Subcutaneous abdominal adipose tissue (tissue), 5 donors: ENCODE data around the gene ITGA11.
"Not testable (repeated sequence)": the region's sequence is repeated elsewhere in the genome, so short reads cannot be mapped to it uniquely, and the experiment has no call there.

Experiments
- H3K27ac ChIP-seq: one replicate; pipeline ENCODE4 v1.7.0; 2013; ENCODE audit warnings: low read depth, mild to moderate bottlenecking, inconsistent platforms, low read length, moderate library complexity
- H3K27me3 ChIP-seq, 5 donors: one replicate each; pipeline ENCODE4 v1.7.0; 2013; ENCODE audit warnings: low read length in 5 of 5, inconsistent platforms in 1 of 5; ENCODE audit not compliant: control insufficient read depth in 5 of 5, insufficient read depth in 4 of 5
- H3K36me3 ChIP-seq, 5 donors: one replicate each; pipeline ENCODE4 v1.7.0; 2013; ENCODE audit warnings: low read length in 5 of 5; ENCODE audit not compliant: control insufficient read depth in 5 of 5, insufficient read depth in 5 of 5
- H3K4me1 ChIP-seq, 5 donors: one replicate each; pipeline ENCODE4 v1.7.0; 2013; ENCODE audit warnings: low read length in 5 of 5, mild to moderate bottlenecking in 3 of 5, moderate library complexity in 1 of 5; ENCODE audit not compliant: control insufficient read depth in 5 of 5, insufficient read depth in 5 of 5
- H3K4me3 ChIP-seq, 5 donors: one replicate each; pipeline ENCODE4 v1.7.0; 2013; ENCODE audit warnings: low read length in 5 of 5, low read depth in 1 of 5
- H3K9ac ChIP-seq, 5 donors: one replicate each; pipeline ENCODE4 v1.7.0; 2013; ENCODE audit warnings: low read length in 5 of 5, mild to moderate bottlenecking in 4 of 5, moderate library complexity in 3 of 5
- H3K9me3 ChIP-seq, 5 donors: one replicate each; pipeline ENCODE4 v1.7.0; 2013; ENCODE audit warnings: low read length in 5 of 5; ENCODE audit not compliant: control insufficient read depth in 5 of 5
- donor health status: healthy.
- donor health status: healthy.
- donor health status: healthy.
- donor health status: healthy.
- donor health status: healthy.

ITGA11 gene

DNA sequence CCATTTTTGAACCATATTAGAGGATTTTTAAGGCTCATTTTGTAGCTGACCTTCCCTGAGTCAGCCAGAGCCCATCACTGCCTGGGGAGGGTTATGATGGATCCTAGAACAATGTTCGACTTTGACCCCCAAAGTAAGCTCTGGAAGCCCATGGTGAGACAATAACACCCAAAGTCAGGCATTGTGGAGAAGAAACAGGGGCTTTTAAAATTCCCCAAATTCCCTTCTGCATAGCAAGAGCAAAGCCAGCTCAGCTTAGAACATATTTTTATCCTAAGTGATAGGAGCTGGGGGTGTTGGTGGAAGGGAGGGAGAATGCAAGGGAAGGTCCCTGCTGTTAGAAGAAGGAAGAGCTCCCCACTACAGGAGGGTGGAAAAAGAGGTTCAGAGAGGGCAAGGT is 4.0 kb downstream of the ITGA11 start:
- Histone ChIP-seq H3K36me3 (no peaks in the 10 kb centered on the region), H3K9me3 (no peaks in the 10 kb centered on the region), H3K27ac (no peak overlapping the region), H3K4me3 (no peak overlapping the region), H3K9ac (no peak overlapping the region), H3K27me3 (peaks cover 0 to 23% (median 9%) of the 10 kb centered on the region in 5 donors), H3K4me1 (peaks cover 0 to 21% (median 19%) of the 10 kb centered on the region in 5 donors)

DNA sequence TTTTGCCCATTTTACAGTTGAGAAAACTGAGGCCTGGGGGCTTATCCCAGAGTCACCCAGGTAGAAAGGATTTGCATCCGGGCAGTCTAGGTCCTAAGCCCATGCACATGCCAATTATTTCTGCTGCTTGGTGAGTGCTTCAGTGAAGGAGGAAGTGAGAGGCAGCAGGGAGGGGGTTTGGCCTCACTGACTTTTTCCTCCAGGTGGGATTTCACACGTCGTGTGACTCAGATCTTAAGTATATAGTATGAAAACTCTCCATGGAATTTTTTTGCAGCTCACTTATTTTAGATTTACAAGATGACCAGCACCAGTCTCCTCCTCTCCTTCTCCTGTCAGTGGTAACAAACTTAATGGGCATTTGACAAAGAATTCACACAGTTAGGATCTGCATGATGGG is 4.6 kb downstream of the ITGA11 start:
- Histone ChIP-seq H3K36me3 (no peaks in the 10 kb centered on the region), H3K9ac (no peak overlapping the region), H3K9me3 (no peaks in the 10 kb centered on the region), H3K4me1 (peaks cover 0 to 20% (median 19%) of the 10 kb centered on the region in 5 donors), H3K27me3 (peaks cover 0 to 17% (median 5%) of the 10 kb centered on the region in 5 donors), H3K4me3 (no peak overlapping the region), H3K27ac (no peak overlapping the region)

DNA sequence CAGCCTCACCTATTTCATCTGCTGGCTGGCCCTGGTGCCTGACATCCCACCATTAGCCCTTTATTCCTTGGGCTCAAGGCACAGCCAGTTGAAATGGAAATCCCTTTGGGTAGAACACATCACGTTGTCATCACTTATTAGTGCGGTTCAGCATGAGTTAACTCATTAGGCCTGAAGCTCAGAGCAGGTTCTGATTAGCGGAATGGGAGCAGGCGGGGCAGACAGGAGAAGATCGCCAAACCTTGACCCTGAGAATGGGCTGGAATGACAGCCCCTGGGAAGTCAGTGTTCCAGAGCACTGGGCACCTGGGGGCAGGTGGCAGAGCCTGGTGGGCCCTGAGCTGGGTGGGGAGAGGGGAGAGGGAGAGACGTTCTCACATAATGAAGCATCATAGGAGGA is 5.8 kb downstream of the ITGA11 start:
- H3K9me3 ChIP-seq, result no peaks in the 10 kb centered on the region
- no peak overlapping the region for H3K9ac ChIP-seq
- H3K4me3 ChIP-seq, result no peak overlapping the region
- H3K27ac ChIP-seq, result no peak overlapping the region
- H3K36me3 ChIP-seq, result no peaks in the 10 kb centered on the region
- peaks cover 0 to 19% (median 16%) of the 10 kb centered on the region in 5 donors for H3K4me1 ChIP-seq
- H3K27me3 ChIP-seq, result peaks cover 0 to 9% (median 5%) of the 10 kb centered on the region in 5 donors

DNA sequence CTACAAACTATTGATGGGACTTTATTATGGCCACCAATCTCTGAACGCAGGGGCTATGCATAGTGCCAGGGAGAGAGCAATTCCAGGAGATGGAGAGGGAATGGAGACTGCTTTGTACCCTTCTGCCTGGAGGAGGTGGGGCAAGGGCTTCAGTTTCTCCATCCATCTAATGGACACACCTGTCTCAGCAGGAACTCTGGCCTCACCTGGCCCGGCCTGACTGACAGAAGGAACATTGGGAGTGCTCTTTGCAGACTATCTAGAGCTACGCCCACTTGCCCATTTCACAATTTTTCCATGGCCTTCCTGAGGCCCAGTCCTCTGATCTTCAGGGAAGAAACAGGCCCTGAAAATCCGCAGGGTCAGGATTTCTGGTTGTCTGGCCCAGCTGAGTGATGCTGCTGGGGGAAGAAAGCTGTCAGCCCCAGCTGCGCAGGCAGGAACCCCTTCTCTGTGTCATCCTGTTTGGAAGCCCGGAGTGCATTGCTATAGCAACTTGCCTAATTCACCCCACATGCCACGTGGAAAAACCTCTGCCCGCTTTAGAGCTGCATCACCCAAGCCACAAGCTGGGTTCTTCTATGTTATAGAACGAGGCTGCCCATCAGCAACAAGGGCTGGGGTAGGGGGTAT is 6.4 kb downstream of the ITGA11 start:
- Histone ChIP-seq H3K9me3 (no peaks in the 10 kb centered on the region), H3K27me3 (peaks cover 0 to 5% (median 3%) of the 10 kb centered on the region in 5 donors), H3K4me3 (no peak overlapping the region), H3K27ac (no peak overlapping the region), H3K36me3 (no peaks in the 10 kb centered on the region), H3K4me1 (peaks cover 0 to 17% (median 10%) of the 10 kb centered on the region in 5 donors), H3K9ac (no peak overlapping the region)

DNA sequence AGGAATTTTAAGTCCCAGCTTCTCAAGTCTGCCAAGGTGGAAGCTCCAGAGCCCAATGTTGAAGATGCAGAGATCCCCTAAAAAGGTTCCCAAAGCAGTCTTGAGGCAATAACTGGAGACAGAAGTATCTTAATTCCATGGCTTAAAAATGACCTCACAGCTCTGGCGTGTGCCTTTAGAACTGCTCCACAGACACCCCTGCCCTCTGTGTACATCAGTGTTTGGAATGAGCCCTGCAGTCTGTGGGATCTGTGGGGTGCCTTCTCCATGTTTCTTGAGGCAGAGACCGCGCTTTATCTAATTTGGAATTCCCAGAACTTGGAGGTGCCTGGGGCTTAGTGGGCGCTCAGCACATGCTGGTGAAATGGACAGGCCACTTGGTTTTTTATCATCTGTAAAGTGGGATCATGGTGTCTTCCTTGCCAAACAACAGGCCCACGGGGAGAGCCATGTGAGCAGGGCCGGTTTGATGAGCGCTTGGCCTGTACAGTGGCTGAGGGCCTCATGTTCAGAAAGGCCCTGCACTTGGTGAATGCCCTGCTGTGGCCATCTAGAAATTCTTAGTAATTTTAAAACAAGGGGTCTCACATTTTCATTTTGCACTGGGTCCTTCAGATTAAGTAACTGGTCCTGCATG is 7.1 kb downstream of the ITGA11 start:
- H3K27ac ChIP-seq, result no peak overlapping the region
- H3K36me3 ChIP-seq, result no peaks in the 10 kb centered on the region

DNA sequence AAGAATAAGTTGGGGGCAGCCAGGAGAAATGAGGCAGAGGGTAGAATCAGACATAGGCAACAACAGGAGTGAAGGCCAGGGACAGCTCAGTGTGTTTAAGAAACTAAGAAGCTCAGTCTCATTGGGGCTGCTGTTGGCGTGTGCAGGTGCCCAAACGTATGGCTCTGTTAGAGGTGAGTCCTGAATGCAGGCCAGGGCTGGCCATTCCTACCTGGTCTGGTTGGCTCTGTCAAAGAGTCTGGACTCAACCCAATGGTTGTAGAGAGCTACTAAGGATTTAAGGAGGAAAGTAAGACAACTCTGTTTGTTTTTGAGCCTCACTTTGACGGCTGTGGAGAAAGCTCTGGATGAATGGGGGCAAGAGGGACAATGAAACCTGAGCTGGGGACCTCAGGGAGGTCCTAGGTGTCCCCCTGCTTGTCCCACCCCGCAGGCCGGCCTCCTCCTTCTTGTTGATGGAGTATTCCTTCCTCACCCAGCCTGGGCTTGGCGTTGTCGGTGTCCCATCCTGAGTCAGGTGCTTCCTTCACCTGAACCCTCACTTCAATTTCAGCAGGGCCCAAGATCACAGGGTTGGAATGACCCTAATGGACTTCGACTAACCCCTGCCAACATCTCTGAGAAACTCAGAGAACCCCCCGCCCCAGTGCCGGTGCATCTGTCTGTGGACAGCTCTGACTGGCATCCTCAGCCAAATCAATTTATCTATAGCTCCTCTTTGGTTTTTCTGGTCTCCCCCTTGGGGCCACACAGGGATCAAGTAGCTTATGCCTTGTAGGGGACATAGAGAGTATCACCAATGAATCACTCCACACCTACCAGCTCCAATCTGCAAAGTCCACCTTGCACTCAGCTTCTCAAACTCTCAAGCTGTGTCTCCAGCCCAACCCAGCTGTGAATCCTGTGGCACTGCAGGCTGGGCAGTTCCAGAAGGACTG is 8.3 kb downstream of the ITGA11 start:
- H3K4me3 ChIP-seq, result no peak overlapping the region
- peaks cover 8 to 34% (median 23%) of the 10 kb centered on the region in 5 donors for H3K4me1 ChIP-seq
- no peaks in the 10 kb centered on the region for H3K9me3 ChIP-seq
- no peak overlapping the region for H3K9ac ChIP-seq
- H3K36me3 ChIP-seq, result no peaks in the 10 kb centered on the region
- H3K27me3 ChIP-seq, result no peaks in the 10 kb centered on the region
- H3K27ac ChIP-seq, result no peak overlapping the region

More for the DNA sequence above, 7.1 kb downstream of the ITGA11 start:
- Histone ChIP-seq H3K4me3 (no peak overlapping the region), H3K27me3 (no peaks in the 10 kb centered on the region), H3K9ac (no peak overlapping the region), H3K4me1 (peaks cover 2 to 22% (median 11%) of the 10 kb centered on the region in 5 donors), H3K9me3 (no peaks in the 10 kb centered on the region)

DNA sequence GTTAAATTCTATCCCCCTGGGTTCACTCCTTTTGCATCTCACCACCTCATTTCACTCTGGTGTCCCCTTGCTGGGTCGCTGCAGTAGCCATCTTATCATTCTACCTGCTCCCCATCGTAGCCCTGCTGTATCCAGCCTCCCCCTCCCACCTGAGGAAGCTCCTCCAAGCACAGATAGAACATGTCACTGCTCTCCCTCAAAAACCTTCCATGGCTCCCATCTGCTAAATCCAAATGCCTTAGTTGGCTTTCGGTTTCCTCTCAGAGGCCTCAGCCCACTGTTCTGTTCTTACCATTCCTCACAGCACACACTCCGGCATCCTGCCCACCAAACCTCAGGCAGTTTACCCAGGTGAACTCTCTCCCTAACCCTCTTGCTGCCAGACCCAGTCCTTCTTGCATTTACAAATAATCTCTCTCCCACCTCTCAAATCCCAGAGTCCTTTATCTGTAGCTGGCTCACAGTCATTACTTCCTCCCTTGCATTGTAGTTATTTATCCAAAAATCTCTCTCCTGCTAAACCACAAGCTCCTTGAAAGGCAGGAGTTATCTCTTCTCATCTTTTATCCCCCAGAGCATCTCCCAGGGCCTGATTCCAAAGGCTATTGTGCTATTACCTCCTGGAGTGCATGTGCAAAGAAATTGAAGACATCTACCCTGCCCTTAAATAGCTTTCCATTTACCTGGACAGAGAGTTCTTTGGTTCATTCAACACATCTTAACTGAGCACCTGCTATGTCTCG is 9.4 kb downstream of the ITGA11 start:
- not testable (repeated sequence) for H3K36me3 ChIP-seq, H3K27ac ChIP-seq, H3K9me3 ChIP-seq, H3K9ac ChIP-seq, H3K4me3 ChIP-seq, H3K27me3 ChIP-seq
- peaks cover 8 to 45% (median 32%) of the 10 kb centered on the region in 5 donors for H3K4me1 ChIP-seq

DNA sequence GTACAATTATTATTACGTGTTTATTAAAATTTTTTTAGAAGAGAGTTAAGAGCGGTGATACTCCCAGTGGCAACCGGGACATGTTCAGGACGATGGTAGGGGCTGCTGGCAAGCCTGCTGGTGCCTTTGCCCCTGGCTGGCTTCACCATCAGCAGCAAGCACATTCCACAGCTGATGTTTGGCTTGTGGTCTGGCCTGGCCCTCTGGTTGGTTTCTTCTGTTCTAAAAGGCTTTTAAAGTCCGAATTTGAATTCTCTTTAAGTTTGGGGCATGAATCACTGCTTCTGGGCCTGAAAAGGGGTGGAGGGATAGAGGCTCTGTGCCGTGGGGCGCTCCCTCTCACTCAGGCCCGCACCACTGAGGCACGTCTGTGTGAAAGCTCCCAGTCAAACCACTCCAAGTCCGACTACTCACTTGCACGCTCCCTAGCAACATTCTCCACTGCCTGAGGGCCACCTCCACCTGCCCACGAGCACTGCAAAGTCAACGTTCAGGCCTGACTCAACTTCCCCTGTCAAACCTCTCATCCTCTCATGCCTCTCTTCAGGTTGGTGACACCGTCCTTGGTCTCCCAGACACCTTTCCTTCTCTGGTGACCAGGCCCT is 10.1 kb downstream of the ITGA11 start:
- Histone ChIP-seq H3K27me3 (no peaks in the 10 kb centered on the region), H3K4me3 (no peak overlapping the region), H3K36me3 (no peaks in the 10 kb centered on the region), H3K4me1 (peaks cover 8 to 51% (median 34%) of the 10 kb centered on the region in 5 donors), H3K9me3 (no peaks in the 10 kb centered on the region), H3K9ac (peak overlapping the region in 1 of 5 donors; percentile 14), H3K27ac (no peak overlapping the region)

DNA sequence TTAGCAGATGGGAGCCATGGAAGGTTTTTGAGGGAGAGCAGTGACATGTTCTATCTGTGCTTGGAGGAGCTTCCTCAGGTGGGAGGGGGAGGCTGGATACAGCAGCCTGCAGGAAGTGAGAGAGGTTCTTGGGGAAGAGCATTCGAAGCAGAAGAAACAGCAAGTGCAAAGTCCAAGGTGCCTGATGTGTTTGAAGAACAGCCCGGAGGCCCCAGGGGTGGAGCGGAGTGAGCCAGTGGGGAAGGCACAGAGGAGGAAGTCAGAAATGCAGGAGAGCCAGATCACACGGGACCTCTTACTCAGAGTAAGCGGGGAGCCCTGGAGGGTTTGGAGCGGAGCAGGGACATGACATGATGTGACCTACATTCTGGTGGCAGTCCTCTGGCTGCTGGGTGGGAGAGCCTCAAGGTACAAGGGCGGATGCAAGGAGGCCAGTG is 10.8 kb downstream of the ITGA11 start:
- Histone ChIP-seq H3K4me1 (peaks cover 8 to 51% (median 34%) of the 10 kb centered on the region in 5 donors), H3K4me3 (no peak overlapping the region), H3K9ac (no peak overlapping the region), H3K27ac (no peak overlapping the region), H3K27me3 (no peaks in the 10 kb centered on the region), H3K9me3 (no peaks in the 10 kb centered on the region), H3K36me3 (no peaks in the 10 kb centered on the region)
